Common myeloid progenitor, CD34-positive (primary cell): Measurements from ENCODE around the gene TUBB4B.
A peak's percentile ranks its signal among the peaks of the same experiment; 100 is the strongest.

Experiments
- CTCF ChIA-PET: fragments of 350-600 bp; sonication (Branson Sonifier 250); formaldehyde crosslinking; loops from one replicate; lab custom pipeline; 2021; ENCODE audit warnings: antibody characterized with exemption; lab: Charles Lee
- POLR2A ChIA-PET: fragments of 350-600 bp; sonication (Branson Sonifier 250); formaldehyde crosslinking; loops from one replicate; lab custom pipeline; 2021; ENCODE audit warnings: antibody characterized with exemption; lab: Charles Lee
- DNase-seq, 3 donors: peaks; one replicate each; pipeline versions ENCODE4 v3.0.0 to v3.0.0-alpha.2; 2013
- H3K27ac ChIP-seq, 2 experiments: 1 replicate in 1 of 2; 2 replicates in 1 of 2; pipeline ENCODE4 v1.7.0; 2013; ENCODE audit warnings: inconsistent platforms in 2 of 2, low read length in 2 of 2, mild to moderate bottlenecking in 2 of 2, low read depth in 1 of 2, moderate library complexity in 1 of 2; ENCODE audit not compliant: severe bottlenecking in 2 of 2, insufficient read depth in 1 of 2, poor library complexity in 1 of 2
- H3K27me3 ChIP-seq, 5 experiments: replicated peaks in 2 of 5; 1 replicate in 3 of 5; 2 replicates in 2 of 5; pipeline versions ENCODE4 v1.6.1 to v1.7.0; 2013; ENCODE audit warnings: low read length in 4 of 5, mild to moderate bottlenecking in 2 of 5, moderate library complexity in 2 of 5, inconsistent platforms in 1 of 5; ENCODE audit not compliant: insufficient read depth in 5 of 5, control insufficient read depth in 4 of 5
- H3K36me3 ChIP-seq, 4 experiments: 1 replicate in 2 of 4; 2 replicates in 2 of 4; pipeline versions ENCODE4 v1.6.1 to v1.7.0; 2013; ENCODE audit warnings: low read length in 3 of 4, control low read depth in 1 of 4, mild to moderate bottlenecking in 1 of 4; ENCODE audit not compliant: control insufficient read depth in 4 of 4, insufficient read depth in 4 of 4
- H3K4me1 ChIP-seq, 4 experiments: 1 replicate in 3 of 4; 2 replicates in 1 of 4; pipeline versions ENCODE4 v1.6.1 to v1.7.1; 2013; ENCODE audit warnings: low read length in 3 of 4, mild to moderate bottlenecking in 3 of 4, control low read depth in 1 of 4, inconsistent platforms in 1 of 4, moderate library complexity in 1 of 4; ENCODE audit not compliant: control insufficient read depth in 4 of 4, insufficient read depth in 4 of 4; ENCODE audit errors: control extremely low read depth in 1 of 4
- H3K4me3 ChIP-seq, 7 experiments: 1 replicate in 4 of 7; 2 replicates in 3 of 7; pipeline versions ENCODE4 v1.5.1 to v1.7.0; 2013; ENCODE audit warnings: mild to moderate bottlenecking in 7 of 7, low read length in 6 of 7, moderate library complexity in 6 of 7, inconsistent platforms in 2 of 7, low read depth in 2 of 7, control low read depth in 1 of 7; ENCODE audit not compliant: insufficient read depth in 4 of 7, control insufficient read depth in 1 of 7; ENCODE audit errors: extremely low read depth in 1 of 7
- H3K9me3 ChIP-seq, 5 experiments: 1 replicate in 4 of 5; 2 replicates in 1 of 5; pipeline versions ENCODE4 v1.6.1 to v1.7.1; 2013; ENCODE audit warnings: low read length in 4 of 5, mild to moderate bottlenecking in 2 of 5, inconsistent platforms in 1 of 5, low read depth in 1 of 5, moderate library complexity in 1 of 5; ENCODE audit not compliant: control insufficient read depth in 4 of 5, insufficient read depth in 2 of 5; ENCODE audit errors: control extremely low read depth in 1 of 5
- WGBS: methylation state at CpG from one replicate; pipeline ENCODE4 v1.1.5; 2013; ENCODE audit not compliant: insufficient coverage; 5-methylcytosine and 5-hydroxymethylcytosine counted together

TUBB4B gene

GRCh38 chr9:137200311-137201204 is 40.5 kb upstream of the TUBB4B start, which contains the start of gene TPRN:
Gene TPRN, minus strand, starts transcription at chr9:137200741. Its CDS starts 30 bp downstream, at chr9:137200711.
- H3K27me3 ChIP-seq = peaks cover 0 to 9% (median 0%) of the 10 kb centered on the region in 5 experiments
- no peaks in the 10 kb centered on the region for H3K9me3 ChIP-seq
- H3K4me3 ChIP-seq = peak within 1 kb of the TSS; percentile 69 to 92 (median 89)
- WGBS = 0% methylated on average over 101 of the region's 118 CpGs
- DNase-seq = peak; percentile 98 to 99 (median 99)
- peaks cover 4 to 54% (median 33%) of the 10 kb centered on the region in 4 experiments for H3K4me1 ChIP-seq
- H3K27ac ChIP-seq = peak within 1 kb of the TSS in 1 of 2 experiments; percentile 71
- CTCF ChIA-PET = interaction anchor here (2.5 to 2.6 kb wide), 2 partner anchors 11 to 13 kb away, joined by 5 to 14 read pairs; no protein-coding TSS in a partner anchor
- POLR2A ChIA-PET = interaction anchor here (0.6 to 1.1 kb wide), 5 partner anchors 11 to 496 kb away, joined by 3 to 6 read pairs (median 4); partner anchors contain the start of gene ARRDC1
- no peaks in the 10 kb centered on the region for H3K36me3 ChIP-seq

GRCh38 chr9:137201205-137201868 is 39.8 kb upstream of the TUBB4B start:
- CTCF ChIA-PET = interaction anchor here (2.5 to 2.6 kb wide), 2 partner anchors 12 to 14 kb away, joined by 5 to 14 read pairs; no protein-coding TSS in a partner anchor
- Histone ChIP-seq H3K9me3 (no peaks in the 10 kb centered on the region), H3K4me3 (peak overlapping the region; percentile 69 to 92 (median 89)), H3K27ac (peak overlapping the region in 1 of 2 experiments; percentile 71), H3K4me1 (peaks cover 7 to 61% (median 40%) of the 10 kb centered on the region in 4 experiments), H3K36me3 (no peaks in the 10 kb centered on the region), H3K27me3 (peaks cover 0 to 9% (median 0%) of the 10 kb centered on the region in 5 experiments)
- no peak for DNase-seq
- POLR2A ChIA-PET = interaction anchor here (0.6 to 1.1 kb wide), 5 partner anchors 12 to 496 kb away, joined by 3 to 6 read pairs (median 4); partner anchors contain the start of gene ARRDC1
- WGBS = 32% methylated on average over 21 of the region's 23 CpGs

- Histone ChIP-seq H3K4me1 (peaks cover 10 to 67% (median 45%) of the 10 kb centered on the region in 4 experiments), H3K27me3 (peaks cover 0 to 9% (median 0%) of the 10 kb centered on the region in 5 experiments), H3K9me3 (no peaks in the 10 kb centered on the region), H3K36me3 (peaks cover 0 to 12% (median 2%) of the 10 kb centered on the region in 4 experiments), H3K27ac (no peak overlapping the region), H3K4me3 (no peak overlapping the region)
- CTCF ChIA-PET = interaction anchor here (0.7 to 2.6 kb wide), 4 partner anchors 13 to 172 kb away, joined by 3 to 5 read pairs (median 4); no protein-coding TSS in a partner anchor
- POLR2A ChIA-PET = no interaction called here
- WGBS = over 99% methylated on average over 7 of the region's 8 CpGs
- DNase-seq = no peak
Observed at GRCh38 chr9:137202966-137203365, 38.1 kb upstream of the TUBB4B start.

- Histone ChIP-seq H3K9me3 (no peaks in the 10 kb centered on the region), H3K4me3 (peak overlapping the region; percentile 74 to 94 (median 90)), H3K27ac (peak overlapping the region; percentile 85 to 93), H3K36me3 (peaks cover 0 to 15% (median 7%) of the 10 kb centered on the region in 4 experiments), H3K27me3 (peaks cover 0 to under 1% (median 0%) of the 10 kb centered on the region in 5 experiments), H3K4me1 (peaks cover 10 to 49% (median 37%) of the 10 kb centered on the region in 4 experiments)
- POLR2A ChIA-PET = no interaction called here
- 23% methylated on average over 21 of the region's 21 CpGs for WGBS
- no peak for DNase-seq
- CTCF ChIA-PET = interaction anchor here (0.7 to 2.5 kb wide), 6 partner anchors 11 to 94 kb away, joined by 3 to 11 read pairs (median 4); partner anchors contain the start of gene RNF224
Observed at GRCh38 chr9:137204731-137205125, 36.4 kb upstream of the TUBB4B start.

- peaks cover 0 to 21% (median 7%) of the 10 kb centered on the region in 4 experiments for H3K36me3 ChIP-seq
- WGBS = under 1% methylated on average over 96 of the region's 98 CpGs
- peaks cover 10 to 47% (median 35%) of the 10 kb centered on the region in 4 experiments for H3K4me1 ChIP-seq
- H3K27me3 ChIP-seq = no peaks in the 10 kb centered on the region
- peak within 1 kb of the TSS; percentile 85 to 93 for H3K27ac ChIP-seq
- ChIA-PET CTCF (interaction anchor here (0.7 to 2.5 kb wide), 5 partner anchors 11 to 94 kb away, joined by 3 to 11 read pairs (median 5); partner anchors contain the start of gene RNF224), POLR2A (interaction anchor here (0.5 to 1.2 kb wide), 4 partner anchors 9 to 454 kb away, joined by 3 to 4 read pairs (median 4); partner anchors contain the start of genes ANAPC2 and SSNA1)
- DNase-seq = peak; percentile 87 to 92 (median 92)
- H3K4me3 ChIP-seq = peak within 1 kb of the TSS; percentile 74 to 94 (median 90)
- no peaks in the 10 kb centered on the region for H3K9me3 ChIP-seq
Observed at GRCh38 chr9:137205126-137206069, 35.7 kb upstream of the TUBB4B start, which contains the start of the genes NDOR1 and TMEM203. Gene NDOR1, plus strand, starts transcription at chr9:137205700. Its CDS starts 78 bp downstream, at chr9:137205778. Gene TMEM203, minus strand, starts transcription at chr9:137205648. Its CDS starts 234 bp downstream, at chr9:137205414.
